Spleen (tissue), 7 donors: ENCODE data around the gene PTPRO.

Experiments
- CTCF ChIP-seq, 11 experiments: fragments of 200-600 bp in 7 of 11; fragments of 450-650 bp in 4 of 11; sonication (generic) in 4 of 11; IDR thresholded peaks in 8 of 11; conservative IDR thresholded peaks in 3 of 11; 1 replicate in 7 of 11; 2 replicates in 4 of 11; pipeline versions ENCODE4 v1.4.0 to v1.8.0; 2016 to 2021; ENCODE audit warnings: antibody characterized with exemption in 11 of 11, inconsistent platforms in 4 of 11, mild to moderate bottlenecking in 1 of 11
- POLR2A ChIP-seq, 3 donors: fragments of 450-650 bp; IDR thresholded peaks; one replicate each; pipeline ENCODE4 v1.5.1; 2017; ENCODE audit warnings: antibody characterized with exemption in 3 of 3, mild to moderate bottlenecking in 1 of 3
- POLR2AphosphoS5 ChIP-seq, 3 donors: sonication (generic); formaldehyde crosslinking; IDR thresholded peaks; one replicate each; pipeline ENCODE4 v1.5.1; 2017; ENCODE audit warnings: antibody characterized with exemption in 3 of 3
- donor health status: DM: no; HTN: no; CAD: no; lungs with moderate emphysema.
- donor health status: DM: no; HTN: no; CAD: no.
- donor health status: DM: no; HTN: no; CAD: no.

- TF ChIP-seq CTCF (IDR thresholded peaks at IDR 0.05 in 8 of 11, conservative IDR thresholded peaks at IDR 0.05 in 3 of 11) (no peak), POLR2AphosphoS5 (IDR thresholded peaks at IDR 0.05) (no peak), POLR2A (IDR thresholded peaks at IDR 0.05) (no peak)
Measured at GRCh38 chr12:15496738-15497137, 174.4 kb downstream of the PTPRO start.
